ENCODE measurements around the gene MAP2. TPM values are rescaled to one million over a fixed set of nuclear protein-coding genes. Genes with fewer than 3 reads are reported as not detected.

The MAP2 gene
- total and polyA plus RNA-seq, 2 experiments from 2014 or later: 2.9 to 4.4 TPM

DNA sequence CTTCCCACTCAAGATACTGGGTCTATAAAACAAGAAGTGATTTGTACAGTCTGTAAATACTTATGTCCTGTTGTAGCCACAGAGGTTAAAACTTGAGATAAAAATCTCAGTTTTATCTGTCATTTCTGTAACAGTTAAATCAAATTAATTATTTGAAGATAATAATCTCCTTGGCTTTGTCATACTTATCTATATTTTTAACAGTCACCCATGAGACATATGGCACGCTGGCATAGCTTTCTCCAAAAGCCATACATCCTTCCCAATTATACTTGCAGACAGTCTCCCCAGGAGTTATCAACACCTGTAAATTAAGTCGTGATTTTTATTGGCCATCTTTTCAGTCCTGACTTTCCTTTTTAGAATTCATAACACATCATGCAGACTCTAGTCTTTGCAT lies 278.9 kb downstream of the MAP2 start (continued):
- TF ChIP-seq, protein P1, sequence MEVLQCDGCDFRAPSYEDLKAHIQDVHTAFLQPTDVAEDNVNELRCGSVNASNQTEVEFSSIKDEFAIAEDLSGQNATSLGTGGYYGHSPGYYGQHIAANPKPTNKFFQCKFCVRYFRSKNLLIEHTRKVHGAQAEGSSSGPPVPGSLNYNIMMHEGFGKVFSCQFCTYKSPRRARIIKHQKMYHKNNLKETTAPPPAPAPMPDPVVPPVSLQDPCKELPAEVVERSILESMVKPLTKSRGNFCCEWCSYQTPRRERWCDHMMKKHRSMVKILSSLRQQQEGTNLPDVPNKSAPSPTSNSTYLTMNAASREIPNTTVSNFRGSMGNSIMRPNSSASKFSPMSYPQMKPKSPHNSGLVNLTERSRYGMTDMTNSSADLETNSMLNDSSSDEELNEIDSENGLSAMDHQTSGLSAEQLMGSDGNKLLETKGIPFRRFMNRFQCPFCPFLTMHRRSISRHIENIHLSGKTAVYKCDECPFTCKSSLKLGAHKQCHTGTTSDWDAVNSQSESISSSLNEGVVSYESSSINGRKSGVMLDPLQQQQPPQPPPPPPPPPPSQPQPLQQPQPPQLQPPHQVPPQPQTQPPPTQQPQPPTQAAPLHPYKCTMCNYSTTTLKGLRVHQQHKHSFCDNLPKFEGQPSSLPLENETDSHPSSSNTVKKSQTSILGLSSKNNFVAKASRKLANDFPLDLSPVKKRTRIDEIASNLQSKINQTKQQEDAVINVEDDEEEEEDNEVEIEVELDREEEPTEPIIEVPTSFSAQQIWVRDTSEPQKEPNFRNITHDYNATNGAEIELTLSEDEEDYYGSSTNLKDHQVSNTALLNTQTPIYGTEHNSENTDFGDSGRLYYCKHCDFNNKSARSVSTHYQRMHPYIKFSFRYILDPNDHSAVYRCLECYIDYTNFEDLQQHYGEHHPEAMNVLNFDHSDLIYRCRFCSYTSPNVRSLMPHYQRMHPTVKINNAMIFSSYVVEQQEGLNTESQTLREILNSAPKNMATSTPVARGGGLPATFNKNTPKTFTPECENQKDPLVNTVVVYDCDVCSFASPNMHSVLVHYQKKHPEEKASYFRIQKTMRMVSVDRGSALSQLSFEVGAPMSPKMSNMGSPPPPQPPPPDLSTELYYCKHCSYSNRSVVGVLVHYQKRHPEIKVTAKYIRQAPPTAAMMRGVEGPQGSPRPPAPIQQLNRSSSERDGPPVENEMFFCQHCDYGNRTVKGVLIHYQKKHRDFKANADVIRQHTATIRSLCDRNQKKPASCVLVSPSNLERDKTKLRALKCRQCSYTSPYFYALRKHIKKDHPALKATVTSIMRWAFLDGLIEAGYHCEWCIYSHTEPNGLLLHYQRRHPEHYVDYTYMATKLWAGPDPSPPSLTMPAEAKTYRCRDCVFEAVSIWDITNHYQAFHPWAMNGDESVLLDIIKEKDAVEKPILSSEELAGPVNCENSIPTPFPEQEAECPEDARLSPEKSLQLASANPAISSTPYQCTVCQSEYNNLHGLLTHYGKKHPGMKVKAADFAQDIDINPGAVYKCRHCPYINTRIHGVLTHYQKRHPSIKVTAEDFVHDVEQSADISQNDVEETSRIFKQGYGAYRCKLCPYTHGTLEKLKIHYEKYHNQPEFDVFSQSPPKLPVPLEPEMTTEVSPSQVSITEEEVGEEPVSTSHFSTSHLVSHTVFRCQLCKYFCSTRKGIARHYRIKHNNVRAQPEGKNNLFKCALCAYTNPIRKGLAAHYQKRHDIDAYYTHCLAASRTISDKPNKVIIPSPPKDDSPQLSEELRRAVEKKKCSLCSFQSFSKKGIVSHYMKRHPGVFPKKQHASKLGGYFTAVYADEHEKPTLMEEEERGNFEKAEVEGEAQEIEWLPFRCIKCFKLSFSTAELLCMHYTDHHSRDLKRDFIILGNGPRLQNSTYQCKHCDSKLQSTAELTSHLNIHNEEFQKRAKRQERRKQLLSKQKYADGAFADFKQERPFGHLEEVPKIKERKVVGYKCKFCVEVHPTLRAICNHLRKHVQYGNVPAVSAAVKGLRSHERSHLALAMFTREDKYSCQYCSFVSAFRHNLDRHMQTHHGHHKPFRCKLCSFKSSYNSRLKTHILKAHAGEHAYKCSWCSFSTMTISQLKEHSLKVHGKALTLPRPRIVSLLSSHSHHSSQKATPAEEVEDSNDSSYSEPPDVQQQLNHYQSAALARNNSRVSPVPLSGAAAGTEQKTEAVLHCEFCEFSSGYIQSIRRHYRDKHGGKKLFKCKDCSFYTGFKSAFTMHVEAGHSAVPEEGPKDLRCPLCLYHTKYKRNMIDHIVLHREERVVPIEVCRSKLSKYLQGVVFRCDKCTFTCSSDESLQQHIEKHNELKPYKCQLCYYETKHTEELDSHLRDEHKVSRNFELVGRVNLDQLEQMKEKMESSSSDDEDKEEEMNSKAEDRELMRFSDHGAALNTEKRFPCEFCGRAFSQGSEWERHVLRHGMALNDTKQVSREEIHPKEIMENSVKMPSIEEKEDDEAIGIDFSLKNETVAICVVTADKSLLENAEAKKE (CRISPR knock-in tag; IDR thresholded peaks at IDR 0.05): no peak
- TF ChIP-seq, protein P2, sequence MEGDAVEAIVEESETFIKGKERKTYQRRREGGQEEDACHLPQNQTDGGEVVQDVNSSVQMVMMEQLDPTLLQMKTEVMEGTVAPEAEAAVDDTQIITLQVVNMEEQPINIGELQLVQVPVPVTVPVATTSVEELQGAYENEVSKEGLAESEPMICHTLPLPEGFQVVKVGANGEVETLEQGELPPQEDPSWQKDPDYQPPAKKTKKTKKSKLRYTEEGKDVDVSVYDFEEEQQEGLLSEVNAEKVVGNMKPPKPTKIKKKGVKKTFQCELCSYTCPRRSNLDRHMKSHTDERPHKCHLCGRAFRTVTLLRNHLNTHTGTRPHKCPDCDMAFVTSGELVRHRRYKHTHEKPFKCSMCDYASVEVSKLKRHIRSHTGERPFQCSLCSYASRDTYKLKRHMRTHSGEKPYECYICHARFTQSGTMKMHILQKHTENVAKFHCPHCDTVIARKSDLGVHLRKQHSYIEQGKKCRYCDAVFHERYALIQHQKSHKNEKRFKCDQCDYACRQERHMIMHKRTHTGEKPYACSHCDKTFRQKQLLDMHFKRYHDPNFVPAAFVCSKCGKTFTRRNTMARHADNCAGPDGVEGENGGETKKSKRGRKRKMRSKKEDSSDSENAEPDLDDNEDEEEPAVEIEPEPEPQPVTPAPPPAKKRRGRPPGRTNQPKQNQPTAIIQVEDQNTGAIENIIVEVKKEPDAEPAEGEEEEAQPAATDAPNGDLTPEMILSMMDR (conservative IDR thresholded peaks at IDR 0.05; ENCODE audit: low read depth in 2 of 2): no peak

DNA sequence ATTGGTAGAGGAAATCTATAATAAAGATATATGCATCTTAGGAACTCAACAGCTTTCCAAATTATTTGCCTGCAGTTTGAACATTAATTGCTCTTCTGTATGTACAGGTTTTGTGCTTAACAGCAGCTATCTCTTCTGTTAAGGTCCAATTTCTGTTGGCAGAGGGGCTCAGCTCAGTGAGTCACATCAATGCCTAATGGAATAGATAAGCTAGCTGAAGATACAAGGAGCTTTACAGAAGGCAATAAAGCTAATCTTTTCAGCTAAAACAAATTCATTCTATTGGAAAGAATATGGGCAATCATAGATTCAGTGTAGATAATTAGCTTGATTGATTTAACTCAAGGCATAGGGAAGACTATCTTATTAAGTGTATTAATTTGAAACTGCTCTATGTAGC lies 289.4 kb downstream of the MAP2 start:
- Histone ChIP-seq H3K4me3 (no peak overlapping the region), H3K9me2 (ENCODE audit: insufficient read depth) (no peaks in the 10 kb centered on the region), H3K79me2 (replicated peaks; ENCODE audit: insufficient read depth) (no peaks in the 10 kb centered on the region), H4K20me1 (replicated peaks; ENCODE audit: insufficient read depth) (no peaks in the 10 kb centered on the region), H2AFZ (no peak overlapping the region), H3K36me3 (ENCODE audit: insufficient read depth) (no peaks in the 10 kb centered on the region), H3K27ac (ENCODE audit: low read depth) (no peak overlapping the region), H3K27me3 (ENCODE audit: insufficient read depth) (no peaks in the 10 kb centered on the region), H3K4me1 (ENCODE audit: insufficient read depth) (no peaks in the 10 kb centered on the region), H3F3A (replicated peaks; ENCODE audit: low read depth) (no peaks in the 10 kb centered on the region), H3K4me2 (no peak overlapping the region)
- Mint-ChIP-seq H3K27me3 (ENCODE audit: insufficient read depth, low read depth, poor library complexity) (no peaks in the 10 kb centered on the region), H3K9me3 (no peaks in the 10 kb centered on the region), H3K36me3 (ENCODE audit: low read depth) (no peaks in the 10 kb centered on the region), H3K27ac (no peak overlapping the region), H3K4me3 (no peak overlapping the region), H3K4me1 (no peaks in the 10 kb centered on the region)
- ATAC-seq (no peak), DNase-seq (ENCODE audit: low spot score) (no peak)
- TF ChIP-seq ZNF331 (CRISPR knock-in tag; IDR thresholded peaks at IDR 0.05; ENCODE audit: low read depth): no peak
- no peak for TF ChIP-seq STAT1 (IDR thresholded peaks at IDR 0.05; ENCODE audit: unreplicated experiment)
- no peak for TF ChIP-seq EZH2 (IDR thresholded peaks at IDR 0.05; ENCODE audit: low read depth, unreplicated experiment)
- TF ChIP-seq, protein P1 (CRISPR knock-in tag; IDR thresholded peaks at IDR 0.05): no peak
- TF ChIP-seq CREB1 (CRISPR knock-in tag; IDR thresholded peaks at IDR 0.05; ENCODE audit: low read depth): no peak
- no peak for TF ChIP-seq POLR2AphosphoS5 (IDR thresholded peaks at IDR 0.05; ENCODE audit: low read depth)

All from GM23338 (cell line).